ENCODE results near the gene UBE3D. TPM values are rescaled to one million over a fixed set of nuclear protein-coding genes. Genes with fewer than 3 reads are reported as not detected.

Gene UBE3D
- total RNA-seq, 1 experiment from 2014 or later, result 10.7 TPM

GRCh38 chr6:82971877-82972460 lies 93.7 kb downstream of the UBE3D start:
- no peak overlapping the region for H3K4me2 ChIP-seq (ENCODE audit: insufficient read depth, insufficient read length, low read length)
- no peak overlapping the region for H3K14ac ChIP-seq (ENCODE audit: insufficient read depth, low read length)
- H2BK5ac ChIP-seq (ENCODE audit: insufficient read length, low read length), result no peak overlapping the region
- no peak overlapping the region for H2BK12ac ChIP-seq (ENCODE audit: insufficient read length, low read depth, low read length)
- no CpG with 5 or more reads among the region's 3 CpGs for WGBS (ENCODE audit: extremely low coverage, insufficient read length, low lambda C conversion rate)
- no peak overlapping the region for H2BK15ac ChIP-seq (ENCODE audit: low read depth, low read length)
- H3K18ac ChIP-seq (ENCODE audit: insufficient read length, low read depth, low read length), result no peak overlapping the region
- H2BK120ac ChIP-seq (ENCODE audit: low read depth, low read length, poor library complexity, severe bottlenecking), result no peak overlapping the region
- no peak overlapping the region for H3K4ac ChIP-seq (ENCODE audit: low read depth, low read length)
- no peak for TF ChIP-seq CTCF (conservative IDR thresholded peaks at IDR 0.05)
- no peaks in the 10 kb centered on the region for H3K27me3 Mint-ChIP-seq (ENCODE audit: low read depth)
- H3K9me3 ChIP-seq (ENCODE audit: control insufficient read depth, low read depth, low read length), result no peaks in the 10 kb centered on the region
- H3K79me2 ChIP-seq (ENCODE audit: insufficient read depth, low read length), result no peaks in the 10 kb centered on the region
- no peak overlapping the region for H3K56ac ChIP-seq (ENCODE audit: insufficient read length, low read depth, low read length)
- H3K23me2 ChIP-seq (ENCODE audit: insufficient read length, low read depth, low read length, poor library complexity, severe bottlenecking), result no peaks in the 10 kb centered on the region
- H3K36me3 Mint-ChIP-seq (ENCODE audit: insufficient read depth in 1 of 3, low read depth in 3 of 3), result peaks cover 0 to 3% (median 2%) of the 10 kb centered on the region in 3 experiments; a peak in 4 of 7 replicates
- no peak for DNase-seq
- no peaks in the 10 kb centered on the region for H3K4me1 ChIP-seq (ENCODE audit: insufficient read depth, low read length)
- H2AK5ac ChIP-seq (ENCODE audit: insufficient read length, low read length), result no peak overlapping the region
- H4K20me1 ChIP-seq (ENCODE audit: control insufficient read depth, insufficient read depth, insufficient read length), result no peaks in the 10 kb centered on the region
- no peak overlapping the region for H4K8ac ChIP-seq (replicated peaks; ENCODE audit: insufficient read length, low read depth, low read length)
- H2BK20ac ChIP-seq (ENCODE audit: low read depth, low read length, poor library complexity, severe bottlenecking), result no peak overlapping the region
- no peak overlapping the region for H3K23ac ChIP-seq (ENCODE audit: insufficient read length, low read depth, low read length)
- H3K9ac ChIP-seq (ENCODE audit: extremely low read depth, insufficient read length, low read length), result no peak overlapping the region
- no peaks in the 10 kb centered on the region for H3K79me1 ChIP-seq (ENCODE audit: insufficient read depth, low read depth, low read length, poor library complexity, severe bottlenecking)
- H3K4me1 Mint-ChIP-seq, result no peaks in the 10 kb centered on the region
- no peak overlapping the region for H2AFZ ChIP-seq (ENCODE audit: low read length)
- no peaks in the 10 kb centered on the region for H3K9me3 Mint-ChIP-seq
- H4K5ac ChIP-seq (ENCODE audit: insufficient read length, low read depth, low read length), result no peak overlapping the region
- H3K4me3 Mint-ChIP-seq, result no peak overlapping the region
- peak overlapping the region in 1 of 3 experiments; percentile 86; a peak in 1 of 7 replicates for H3K27ac Mint-ChIP-seq
- no peak overlapping the region for H3T11ph ChIP-seq (ENCODE audit: low read length)
- H3K27ac ChIP-seq (ENCODE audit: insufficient read length, low read depth, low read length), result no peak overlapping the region
- H4K91ac ChIP-seq (ENCODE audit: insufficient read length, low read depth, low read length), result no peak overlapping the region
- no peaks in the 10 kb centered on the region for H3K27me3 ChIP-seq (ENCODE audit: insufficient read depth, low read length)

All from H9 (cell line).